HCT116 (cell line): Measurements from ENCODE around the gene RBM25.

Experiments used
- EZH2 ChIP-seq: fragments of 200-600 bp; sonication (generic); IDR thresholded peaks from 2 replicates; pipeline ENCODE4 v1.6.1; 2017; ENCODE audit warnings: antibody characterized with exemption, mixed run types
- POLR2AphosphoS5 ChIP-seq: IDR thresholded peaks from 2 replicates; pipeline ENCODE4 v1.6.1; 2011; ENCODE audit warnings: mild to moderate bottlenecking, low read depth, low read length, moderate library complexity
- TF ChIP-seq, protein P1 (sequence below): IDR thresholded peaks from 2 replicates; pipeline ENCODE4 v1.6.1; 2012

DNA sequence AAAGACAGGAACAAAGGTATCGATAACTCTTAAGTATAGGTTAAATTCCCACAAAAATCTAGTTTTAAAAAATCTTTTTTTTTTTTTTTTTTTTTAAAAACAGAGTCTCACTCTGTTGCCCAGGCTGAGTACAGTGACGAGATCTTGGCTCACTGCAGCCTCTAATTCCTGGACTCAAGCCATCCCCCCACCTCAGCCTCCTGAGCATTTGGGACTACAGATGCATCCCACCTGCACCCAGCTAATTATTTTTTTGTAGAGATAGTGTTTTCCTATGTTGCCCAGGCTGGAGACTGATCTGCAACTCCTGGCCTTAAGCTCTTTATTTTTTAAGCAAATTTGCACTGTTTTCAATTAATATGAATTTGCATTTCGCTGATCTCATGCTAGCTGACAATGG is 87.8 kb downstream of the RBM25 start:
- no peak for TF ChIP-seq EZH2
- TF ChIP-seq, protein P1, sequence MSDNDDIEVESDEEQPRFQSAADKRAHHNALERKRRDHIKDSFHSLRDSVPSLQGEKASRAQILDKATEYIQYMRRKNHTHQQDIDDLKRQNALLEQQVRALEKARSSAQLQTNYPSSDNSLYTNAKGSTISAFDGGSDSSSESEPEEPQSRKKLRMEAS, result no peak
- no peak for TF ChIP-seq POLR2AphosphoS5
